ENCODE results near the gene ANXA11.
A peak's percentile ranks its signal among the peaks of the same experiment; 100 is the strongest.
"Not testable (repeated sequence)": the region's sequence is repeated elsewhere in the genome, so short reads cannot be mapped to it uniquely, and the experiment has no call there.

ANXA11 gene

GRCh38 chr10:80207768-80208370 is 2.5 kb upstream of the ANXA11 start:
- DNase-seq (ENCODE audit: low spot score) = no peak

DNA sequence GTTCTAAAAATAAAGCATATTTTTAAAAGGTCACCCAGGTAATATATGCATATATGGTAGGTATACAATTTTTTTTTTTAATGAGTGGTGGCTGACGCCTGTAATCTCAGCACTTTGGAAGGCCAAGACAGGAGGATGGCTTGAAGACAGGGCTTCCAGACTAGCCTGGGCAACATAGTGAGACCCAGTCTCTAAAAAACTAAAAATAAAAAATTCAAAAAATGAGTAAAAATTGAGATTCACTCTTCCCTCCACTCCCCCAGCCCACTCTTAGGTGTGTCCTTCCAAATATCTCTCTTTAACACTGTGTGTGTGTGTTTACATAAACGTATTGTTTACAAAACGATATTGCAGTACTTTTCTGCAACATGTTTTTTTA is 929 bp upstream of the ANXA11 start:
- no peak for DNase-seq (ENCODE audit: low spot score)

DNA sequence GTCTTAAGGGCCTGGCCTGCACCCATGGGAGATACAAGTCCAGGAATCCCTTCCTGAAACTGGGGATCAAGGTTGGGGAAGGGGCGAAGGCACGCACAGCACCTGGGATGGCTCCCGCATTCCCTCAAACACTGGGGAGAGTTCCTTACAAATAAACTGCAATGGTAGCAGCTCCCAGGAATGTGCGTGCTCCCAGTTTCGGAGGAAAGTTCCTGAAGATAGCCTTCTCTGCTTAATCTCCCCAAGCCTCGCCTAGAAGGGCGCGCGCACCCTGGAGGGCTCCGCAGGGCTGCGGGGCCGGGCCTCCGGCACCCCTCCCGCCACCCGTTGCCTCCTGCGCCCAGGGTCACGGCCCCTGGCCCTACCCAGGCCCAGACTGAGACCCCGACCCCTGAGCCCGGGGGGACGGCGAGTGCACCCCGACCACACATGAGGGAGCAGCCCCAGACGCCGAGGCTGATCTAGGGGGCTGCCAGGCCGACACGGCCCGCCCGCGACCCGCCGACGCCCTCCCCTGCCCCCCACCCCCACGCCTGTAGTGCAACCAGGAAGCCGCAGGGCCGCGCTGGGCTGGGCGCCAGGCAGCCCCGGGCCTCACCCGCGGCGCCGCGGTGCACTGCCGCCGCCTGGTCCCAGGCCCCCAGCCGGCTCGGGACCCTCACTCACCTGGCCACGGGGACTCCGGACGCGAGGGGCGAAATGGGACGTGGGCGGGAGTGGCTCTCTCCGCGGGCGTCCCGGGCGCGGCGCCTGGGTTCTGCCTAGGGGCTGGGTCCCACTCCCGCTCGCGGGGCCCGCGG is 460 bp downstream of the ANXA11 start:
- DNase-seq (ENCODE audit: low spot score) = peak; percentile 23

- DNase-seq (ENCODE audit: low spot score) = no peak
Observed at GRCh38 chr10:80203835-80204676, 1.3 kb downstream of the ANXA11 start.

DNA sequence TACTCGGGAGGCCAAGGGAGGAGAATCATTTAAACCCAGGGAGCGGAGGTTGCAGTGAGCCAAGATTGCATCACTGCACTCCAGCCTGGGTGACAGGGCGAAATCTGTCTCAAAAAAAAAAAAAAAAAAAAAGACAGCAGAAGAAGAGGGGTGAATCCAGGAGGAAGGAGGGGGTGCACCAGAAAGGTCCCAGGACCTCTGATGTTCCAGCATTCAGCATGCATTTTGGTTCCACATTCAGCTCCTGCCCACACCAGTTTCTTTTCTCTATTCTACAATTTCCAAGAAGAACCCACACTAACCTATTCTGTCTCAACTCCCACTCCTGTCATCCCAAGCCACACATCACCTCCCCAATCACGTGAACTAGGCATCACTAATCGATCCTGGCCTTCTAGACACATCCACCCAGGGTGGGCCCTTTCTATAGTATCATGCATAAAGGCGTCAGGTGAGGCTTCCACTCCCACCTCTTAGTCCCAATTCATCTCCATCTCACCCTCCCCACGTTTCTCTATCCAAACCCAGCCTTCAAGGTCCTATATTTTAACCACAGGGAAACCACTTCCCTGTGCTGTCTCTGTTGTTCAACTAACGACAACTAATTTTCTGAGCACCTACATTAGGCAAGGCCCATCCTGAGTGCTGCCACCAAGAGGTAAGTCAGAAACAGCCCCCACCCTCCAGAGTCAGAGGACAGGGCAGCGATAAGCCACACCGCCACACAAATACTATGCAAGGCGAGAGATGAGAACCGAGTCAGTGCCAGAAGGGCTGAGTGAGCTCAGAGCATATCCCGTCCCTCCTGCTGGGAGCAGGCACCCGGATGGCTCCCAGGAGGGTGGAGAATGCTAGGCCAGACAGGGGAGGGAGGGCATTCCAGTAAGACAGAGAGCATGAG is 2.2 kb downstream of the ANXA11 start:
- DNase-seq (ENCODE audit: low spot score) = peak; percentile 81

- DNase-seq (ENCODE audit: low spot score) = not testable (repeated sequence)
Observed at GRCh38 chr10:80202530-80202929, 2.8 kb downstream of the ANXA11 start.

DNA sequence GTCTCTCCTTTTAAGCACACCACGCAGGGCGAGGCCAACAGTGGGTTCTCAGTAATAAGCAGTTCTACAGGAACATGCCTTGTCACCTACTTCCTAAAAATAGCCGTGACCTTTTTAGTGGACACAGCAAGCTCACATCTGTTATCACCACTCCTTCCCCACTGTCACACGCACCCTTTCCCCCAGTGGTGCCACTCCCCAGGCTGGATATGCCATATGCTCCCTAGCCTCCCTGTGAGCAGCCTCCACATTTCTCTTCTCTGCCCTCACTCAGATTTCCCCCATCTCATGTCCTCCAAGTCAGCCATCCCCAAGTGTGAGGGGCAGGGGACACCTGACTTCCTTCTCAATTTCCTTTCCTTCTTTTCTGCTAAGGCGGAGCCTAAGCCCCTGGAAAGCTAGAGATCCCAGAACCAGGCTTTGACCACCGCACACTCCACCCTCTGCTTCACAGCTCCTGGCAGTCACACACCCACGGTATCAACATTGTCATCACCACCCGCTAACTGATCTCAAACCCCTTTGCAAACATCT is 3.7 kb downstream of the ANXA11 start:
- DNase-seq (ENCODE audit: low spot score) = no peak

DNA sequence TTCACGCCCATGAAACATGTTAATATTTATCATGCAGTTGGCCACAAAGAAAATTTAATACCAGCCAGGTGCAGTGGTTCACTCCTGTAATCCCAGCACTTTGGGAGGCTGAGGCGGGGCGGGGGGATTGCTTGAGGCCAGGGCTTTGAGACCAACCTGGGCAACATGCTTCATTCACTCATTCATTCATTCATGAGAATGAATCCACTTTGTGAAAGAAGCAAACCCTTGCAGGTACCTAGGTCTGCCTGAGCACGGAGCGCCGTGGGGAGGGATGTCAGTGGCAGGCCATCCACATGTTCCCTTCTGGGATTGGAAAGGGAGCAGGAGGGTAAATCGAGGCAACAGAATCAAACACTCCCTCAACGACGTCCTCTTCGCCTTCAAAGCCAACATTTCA is 4.7 kb downstream of the ANXA11 start:
- DNase-seq (ENCODE audit: low spot score) = no peak

GRCh38 chr10:80200259-80200658 is 5.1 kb downstream of the ANXA11 start:
- no peak for DNase-seq (ENCODE audit: low spot score)

DNA sequence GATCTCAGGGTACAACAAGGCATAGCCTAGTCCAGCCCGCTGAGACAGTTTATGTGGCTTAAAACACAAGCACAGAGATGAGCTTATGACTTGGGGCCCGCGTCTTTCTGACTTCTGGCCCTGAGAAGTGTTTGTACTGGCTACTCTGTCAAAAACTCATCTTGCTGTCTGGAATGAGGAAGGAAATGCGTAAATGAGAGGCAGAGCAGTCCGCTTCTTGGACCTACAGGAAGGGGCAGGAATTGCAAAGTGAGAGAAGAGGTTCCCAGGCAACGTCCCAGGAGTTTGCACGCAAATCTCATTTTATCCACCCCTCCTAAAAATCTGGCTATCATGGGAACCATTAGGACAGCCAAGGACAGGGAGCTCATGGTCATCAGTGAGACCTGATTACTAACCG is 5.5 kb downstream of the ANXA11 start:
- no peak for DNase-seq (ENCODE audit: low spot score)

GRCh38 chr10:80197972-80198916 is 7.1 kb downstream of the ANXA11 start:
- no peak for DNase-seq (ENCODE audit: low spot score)

DNA sequence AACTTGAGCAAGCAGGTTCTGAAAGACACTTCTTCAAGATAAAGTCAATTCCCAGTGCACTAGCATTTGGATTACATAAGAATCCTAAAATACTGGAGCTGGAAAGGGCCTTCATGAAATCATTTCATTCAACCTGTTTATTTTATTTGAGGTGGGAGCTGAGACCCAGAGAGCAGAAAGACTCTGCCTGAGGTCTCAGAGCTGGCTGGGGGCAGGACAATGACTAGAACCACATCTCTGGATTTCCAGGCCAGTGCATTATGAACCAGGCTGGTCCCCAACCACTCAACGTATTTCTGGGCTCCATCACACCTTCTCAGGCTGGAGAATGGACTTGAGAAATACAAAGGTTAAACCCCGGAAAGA is 8.4 kb downstream of the ANXA11 start:
- no peak for DNase-seq (ENCODE audit: low spot score)

DNA sequence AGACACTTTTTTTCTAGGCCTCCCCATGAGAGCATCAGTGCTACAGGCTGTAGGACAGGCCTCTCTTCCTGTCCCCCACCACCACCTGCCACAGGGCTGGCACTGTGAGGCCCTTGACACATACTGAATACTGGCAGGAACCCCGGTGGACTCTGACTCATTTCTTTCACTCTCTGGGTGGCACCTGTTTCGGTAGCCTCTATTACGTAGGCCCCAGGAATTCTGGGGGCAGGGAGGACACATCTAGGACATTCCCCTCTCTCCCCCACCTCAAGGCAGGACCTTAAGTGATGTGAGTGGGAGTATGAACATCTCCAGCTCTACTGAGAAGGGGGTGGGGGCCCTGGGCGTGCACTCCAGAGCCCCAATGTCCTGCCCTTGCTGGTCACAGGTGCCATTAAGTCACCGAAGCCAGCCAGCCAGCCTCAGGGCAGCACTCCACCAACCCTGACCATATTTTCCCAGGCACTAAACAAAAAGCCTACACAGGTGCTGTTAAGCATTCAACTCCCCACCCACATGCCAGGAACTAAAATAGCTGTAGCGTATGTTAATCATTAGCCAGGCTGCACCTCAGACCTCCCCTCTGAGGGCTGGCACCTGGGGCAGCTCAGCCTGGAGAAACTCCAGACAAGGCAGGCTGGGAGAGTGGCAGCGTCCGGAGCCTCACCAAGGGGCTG is 8.9 kb downstream of the ANXA11 start:
- DNase-seq (ENCODE audit: low spot score) = peak; percentile 83

- DNase-seq (ENCODE audit: low spot score) = no peak
Observed at GRCh38 chr10:80195046-80195574, 10.2 kb downstream of the ANXA11 start.

DNA sequence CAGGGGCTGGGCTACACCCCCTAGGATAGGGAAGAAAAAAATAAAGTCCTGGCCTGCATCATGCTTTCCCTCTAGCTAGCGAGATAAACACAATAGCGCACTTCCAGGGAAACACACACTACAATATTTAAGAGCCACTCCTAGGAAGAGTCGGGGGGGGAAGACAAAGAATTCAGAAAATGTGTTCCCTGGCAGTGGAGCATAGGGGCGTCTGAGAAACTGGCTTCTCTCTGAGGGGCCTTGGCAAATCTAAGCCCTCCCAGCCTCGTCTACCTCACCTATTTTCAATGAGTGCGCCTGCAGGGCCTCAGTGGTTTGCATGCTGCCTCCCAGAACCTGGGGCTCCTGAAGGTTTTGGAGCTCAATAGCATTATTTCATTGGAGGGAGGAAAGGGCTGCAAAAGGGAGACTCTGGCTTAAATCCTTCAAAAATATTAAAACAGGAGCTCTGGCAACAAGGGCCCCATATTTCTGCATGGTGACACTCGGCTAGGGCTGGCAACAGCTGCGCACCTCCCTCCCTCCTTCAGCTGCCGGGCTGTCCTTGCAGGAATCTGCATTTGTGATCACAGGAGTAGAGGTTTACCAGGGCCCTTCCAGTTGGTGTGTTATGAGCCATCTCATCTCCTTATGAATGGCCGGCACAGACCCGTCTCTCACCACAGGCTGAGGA is 10.8 kb downstream of the ANXA11 start:
- DNase-seq (ENCODE audit: low spot score) = no peak

DNA sequence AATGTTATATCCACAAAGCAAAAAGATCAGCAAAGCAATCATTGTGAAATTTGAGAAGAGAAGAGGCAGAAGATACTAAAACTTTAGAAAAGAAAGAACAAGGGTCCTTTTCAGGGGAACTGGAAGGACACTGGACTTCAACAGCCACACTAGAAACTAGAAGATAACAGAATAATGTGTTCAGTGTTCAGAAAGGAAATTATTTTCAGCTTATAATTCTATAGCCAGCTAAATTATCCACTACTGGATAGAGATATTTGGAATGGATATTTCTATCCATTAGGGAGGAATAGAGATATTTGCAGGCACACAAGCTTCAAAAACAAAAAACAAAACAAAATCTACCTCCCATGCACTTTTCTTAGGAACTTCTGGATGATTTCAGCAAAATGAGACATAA is 12.8 kb downstream of the ANXA11 start:
- no peak for DNase-seq (ENCODE audit: low spot score)

GRCh38 chr10:80191589-80192270 is 13.6 kb downstream of the ANXA11 start:
- DNase-seq (ENCODE audit: low spot score) = peak; percentile 48

DNA sequence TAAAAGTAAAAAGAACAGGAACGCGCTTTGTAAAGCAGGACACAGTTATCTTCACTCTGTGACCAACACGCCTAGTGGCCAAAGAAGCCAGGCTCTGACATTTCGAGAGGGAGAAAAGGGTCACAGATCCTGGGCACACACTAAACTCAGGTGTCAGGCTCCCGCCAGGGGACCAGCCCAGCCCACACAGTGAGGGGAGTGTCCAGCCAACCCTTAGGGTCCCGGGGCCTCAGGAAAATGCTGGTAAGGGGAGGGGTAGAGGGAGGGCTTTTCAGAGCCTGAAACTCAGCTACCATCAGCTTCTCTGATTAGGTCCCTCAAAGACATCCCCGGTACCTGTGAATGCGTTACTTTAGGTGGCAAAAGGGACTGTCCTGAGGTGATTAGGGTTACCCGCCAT is 16.6 kb downstream of the ANXA11 start:
- no peak for DNase-seq (ENCODE audit: low spot score)
